Large intestine (tissue), 12 donors: Measurements from ENCODE around the gene ZSCAN18. TPM values are rescaled to one million over a fixed set of nuclear protein-coding genes. Genes with fewer than 3 reads are reported as not detected.
"Not testable (repeated sequence)": the region's sequence is repeated elsewhere in the genome, so short reads cannot be mapped to it uniquely, and the experiment has no call there.

ENCODE experiments used
- DNase-seq, 2 donors: peaks; one replicate each; pipeline versions ENCODE4 v3.0.0 to v3.0.0-alpha.2; 2013
- H3K27ac ChIP-seq: one replicate; pipeline ENCODE4 v1.5.1; 2013; ENCODE audit warnings: low read length
- H3K27me3 ChIP-seq: 2 replicates; pipeline ENCODE4 v1.6.1; 2013; ENCODE audit warnings: low read length; ENCODE audit not compliant: control insufficient read depth, insufficient read depth
- H3K36me3 ChIP-seq: 2 replicates; pipeline ENCODE4 v1.6.1; 2013; ENCODE audit warnings: low read length; ENCODE audit not compliant: control insufficient read depth, insufficient read depth
- H3K4me1 ChIP-seq: one replicate; pipeline ENCODE4 v1.6.1; 2013; ENCODE audit warnings: low read length; ENCODE audit not compliant: control insufficient read depth, insufficient read depth
- H3K4me3 ChIP-seq: one replicate; pipeline ENCODE4 v1.5.1; 2013; ENCODE audit warnings: low read length
- H3K9me3 ChIP-seq: one replicate; pipeline ENCODE4 v1.6.1; 2013; ENCODE audit warnings: mild to moderate bottlenecking, low read depth, low read length, moderate library complexity; ENCODE audit not compliant: control insufficient read depth
- WGBS: methylation state at CpG from one replicate; pipeline ENCODE4 v1.1.5; 2013; ENCODE audit warnings: low lambda C conversion rate; ENCODE audit not compliant: insufficient coverage; 5-methylcytosine and 5-hydroxymethylcytosine counted together
- long read RNA-seq, 11 donors: transcript quantifications; one replicate each; lab custom pipeline, GENCODE V29; 2026
- polyA plus RNA-seq: library from polyadenylated mRNA; unstranded; fragments of 120-200 nt; gene quantifications from one replicate; pipeline ENCODE4 v1.2.1, GENCODE V29; 2013

ZSCAN18 gene, protein sequence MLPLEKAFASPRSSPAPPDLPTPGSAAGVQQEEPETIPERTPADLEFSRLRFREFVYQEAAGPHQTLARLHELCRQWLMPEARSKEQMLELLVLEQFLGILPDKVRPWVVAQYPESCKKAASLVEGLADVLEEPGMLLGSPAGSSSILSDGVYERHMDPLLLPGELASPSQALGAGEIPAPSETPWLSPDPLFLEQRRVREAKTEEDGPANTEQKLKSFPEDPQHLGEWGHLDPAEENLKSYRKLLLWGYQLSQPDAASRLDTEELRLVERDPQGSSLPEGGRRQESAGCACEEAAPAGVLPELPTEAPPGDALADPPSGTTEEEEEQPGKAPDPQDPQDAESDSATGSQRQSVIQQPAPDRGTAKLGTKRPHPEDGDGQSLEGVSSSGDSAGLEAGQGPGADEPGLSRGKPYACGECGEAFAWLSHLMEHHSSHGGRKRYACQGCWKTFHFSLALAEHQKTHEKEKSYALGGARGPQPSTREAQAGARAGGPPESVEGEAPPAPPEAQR
- polyA plus RNA-seq = 67.9 TPM
- long read RNA-seq, donor 1, full-length matches to known transcripts = 9 of 9 reads
- long read RNA-seq, donor 1, partial matches to known transcripts = 0 of 9 reads
- long read RNA-seq, donor 1, other reads (novel, unspliced or antisense) = 0 of 9 reads
- long read RNA-seq, donor 2, full-length matches to known transcripts = 12 of 12 reads
- long read RNA-seq, donor 2, partial matches to known transcripts = 0 of 12 reads
- long read RNA-seq, donor 2, other reads (novel, unspliced or antisense) = 0 of 12 reads
- long read RNA-seq, donor 3, full-length matches to known transcripts = 22 of 28 reads
- long read RNA-seq, donor 3, partial matches to known transcripts = 6 of 28 reads
- long read RNA-seq, donor 3, other reads (novel, unspliced or antisense) = 0 of 28 reads
- long read RNA-seq, donor 4, partial matches to known transcripts = 0 of 1 reads
- long read RNA-seq, donor 4, other reads (novel, unspliced or antisense) = 0 of 1 reads
- long read RNA-seq, donor 5, full-length matches to known transcripts = 9 of 9 reads
- long read RNA-seq, donor 5, partial matches to known transcripts = 0 of 9 reads
- long read RNA-seq, donor 5, other reads (novel, unspliced or antisense) = 0 of 9 reads
- long read RNA-seq, donor 6, full-length matches to known transcripts = 16 of 16 reads
- long read RNA-seq, donor 6, partial matches to known transcripts = 0 of 16 reads
- long read RNA-seq, donor 6, other reads (novel, unspliced or antisense) = 0 of 16 reads
- long read RNA-seq, donor 7, partial matches to known transcripts = 0 of 7 reads
- long read RNA-seq, donor 7, other reads (novel, unspliced or antisense) = 0 of 7 reads
- long read RNA-seq, donor 8, full-length matches to known transcripts = 9 of 9 reads
- long read RNA-seq, donor 8, partial matches to known transcripts = 0 of 9 reads
- long read RNA-seq, donor 8, other reads (novel, unspliced or antisense) = 0 of 9 reads
- long read RNA-seq, donor 9, full-length matches to known transcripts = 8 of 8 reads
- long read RNA-seq, donor 9, partial matches to known transcripts = 0 of 8 reads
- long read RNA-seq, donor 9, other reads (novel, unspliced or antisense) = 0 of 8 reads
- long read RNA-seq, donor 10, transcript ZSCAN18-217 (7 exons, 2,190 nt) = major isoform, 10 of 25 reads
- long read RNA-seq, donor 10, partial matches to known transcripts = 5 of 25 reads
- long read RNA-seq, donor 10, other reads (novel, unspliced or antisense) = 5 of 25 reads
- long read RNA-seq, donor 11, partial matches to known transcripts = 27 of 33 reads
- long read RNA-seq, donor 11, other reads (novel, unspliced or antisense) = 0 of 33 reads

DNA sequence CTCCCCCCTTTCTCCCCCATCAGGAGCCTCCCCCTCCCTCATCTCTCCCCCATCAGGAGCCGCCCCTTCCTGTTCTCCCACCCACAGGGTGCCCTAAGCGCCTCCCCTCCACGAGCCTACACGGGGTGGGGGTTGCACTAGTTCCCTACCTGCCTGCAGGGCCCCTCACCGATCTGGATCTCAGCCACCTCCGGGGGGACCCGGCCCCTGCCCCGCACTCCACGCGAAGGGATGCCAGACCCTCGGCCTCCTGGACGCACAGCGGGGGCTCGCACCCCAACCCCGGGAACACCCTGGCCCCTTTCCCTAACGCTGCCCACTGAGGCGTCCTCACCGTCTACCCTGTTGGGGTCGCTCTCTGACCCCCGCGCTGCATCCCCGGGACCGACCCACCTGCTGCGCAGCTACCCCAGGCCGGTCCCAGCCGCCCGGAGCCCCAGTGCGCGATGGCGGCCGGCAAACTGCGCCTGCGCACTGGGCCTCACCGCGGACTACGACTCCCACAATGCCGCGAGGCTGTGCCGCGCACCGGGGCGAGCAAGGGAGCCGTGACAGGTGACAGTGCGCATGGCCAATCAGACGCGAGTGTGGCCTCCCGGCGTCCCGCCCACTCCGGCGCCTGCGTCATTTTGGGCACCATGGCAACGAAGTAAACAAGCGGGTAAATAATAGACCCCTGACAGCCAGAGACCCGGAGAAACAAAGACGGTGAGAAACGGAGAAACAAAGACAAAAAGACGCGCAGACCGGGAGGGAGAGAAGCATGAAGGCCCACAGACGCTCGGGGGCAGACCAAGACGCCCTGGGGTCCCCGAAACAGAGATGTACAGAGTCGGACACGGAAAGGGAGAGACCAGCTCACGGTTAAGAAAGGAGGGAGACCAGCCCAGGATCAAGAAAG, at the start of gene ZSCAN18:
Gene ZSCAN18, minus strand, starts transcription at position 451 of the 901 bp plus-strand sequence. CDS start 7,964 bp downstream, outside the sequence.
- peak; percentile 98 to 99 for DNase-seq
- WGBS = 0% methylated on average over 5 of the region's 67 CpGs
- Histone ChIP-seq H3K4me1 (peaks cover 7% of the 10 kb centered on the region), H3K4me3 (peak within 1 kb of the TSS; percentile 100), H3K36me3 (peaks cover 10% of the 10 kb centered on the region), H3K9me3 (peaks cover 57% of the 10 kb centered on the region), H3K27me3 (no peaks in the 10 kb centered on the region), H3K27ac (peak within 1 kb of the TSS; percentile 93)

- no CpG with 5 or more reads among the region's 28 CpGs for WGBS
- not testable (repeated sequence) for DNase-seq
Measured at GRCh38 chr19:58147475-58147874, 49.4 kb upstream of the ZSCAN18 start.

DNA sequence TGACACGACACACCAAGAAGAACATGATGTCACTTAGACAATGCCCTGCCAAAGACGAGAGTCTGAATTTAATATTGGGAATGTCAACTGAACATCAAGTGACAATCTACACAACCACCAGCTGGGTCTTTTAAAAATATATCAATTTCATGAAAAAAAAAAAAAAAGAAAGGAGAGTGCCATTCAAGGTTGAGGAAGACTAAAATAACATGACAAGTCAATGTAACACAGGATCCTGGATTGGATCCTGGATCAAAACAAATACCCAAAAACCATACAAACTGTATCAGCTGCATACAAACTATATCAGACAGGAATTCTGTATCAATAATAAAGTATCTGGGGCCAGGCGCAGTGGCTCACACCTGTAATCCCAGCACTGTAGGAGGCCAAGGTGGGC, 47.8 kb upstream of the ZSCAN18 start:
- no peak for DNase-seq

More at GRCh38 chr19:58147475-58147874, 49.4 kb upstream of the ZSCAN18 start:
- not testable (repeated sequence) for H3K4me1 ChIP-seq, H3K4me3 ChIP-seq, H3K27ac ChIP-seq, H3K27me3 ChIP-seq, H3K36me3 ChIP-seq
- H3K9me3 ChIP-seq = peaks cover 40% of the 10 kb centered on the region

GRCh38 chr19:58134244-58134643, 36.2 kb upstream of the ZSCAN18 start:
- 100% methylated on average over 1 of the region's 1 CpG for WGBS
- peaks cover 52% of the 10 kb centered on the region for H3K36me3 ChIP-seq
- no peak overlapping the region for H3K4me3 ChIP-seq
- DNase-seq = no peak
- H3K4me1 ChIP-seq = no peaks in the 10 kb centered on the region
- H3K9me3 ChIP-seq = peaks cover 80% of the 10 kb centered on the region
- H3K27me3 ChIP-seq = no peaks in the 10 kb centered on the region
- H3K27ac ChIP-seq = no peak overlapping the region

More for the DNA sequence above, 47.8 kb upstream of the ZSCAN18 start:
- Histone ChIP-seq H3K27me3 (no peaks in the 10 kb centered on the region), H3K4me1 (no peaks in the 10 kb centered on the region), H3K27ac (no peak overlapping the region), H3K9me3 (peaks cover 50% of the 10 kb centered on the region), H3K4me3 (no peak overlapping the region), H3K36me3 (peaks cover 21% of the 10 kb centered on the region)
- WGBS = no CpG with 5 or more reads among the region's 3 CpGs

GRCh38 chr19:58129284-58129683, 31.3 kb upstream of the ZSCAN18 start:
- peaks cover 87% of the 10 kb centered on the region for H3K9me3 ChIP-seq
- no peak overlapping the region for H3K4me3 ChIP-seq
- no peaks in the 10 kb centered on the region for H3K27me3 ChIP-seq
- no peaks in the 10 kb centered on the region for H3K4me1 ChIP-seq
- no peak overlapping the region for H3K27ac ChIP-seq
- no peak for DNase-seq
- H3K36me3 ChIP-seq = peaks cover 49% of the 10 kb centered on the region
- 100% methylated on average over 2 of the region's 3 CpGs for WGBS

- Histone ChIP-seq H3K4me1 (no peaks in the 10 kb centered on the region), H3K27ac (no peak overlapping the region), H3K9me3 (peaks cover 89% of the 10 kb centered on the region), H3K36me3 (peaks cover 42% of the 10 kb centered on the region), H3K27me3 (no peaks in the 10 kb centered on the region), H3K4me3 (no peak overlapping the region)
- no CpG with 5 or more reads among the region's 12 CpGs for WGBS
- DNase-seq = no peak
Measured at GRCh38 chr19:58128041-58128685, 30.1 kb upstream of the ZSCAN18 start.

- no peak overlapping the region for H3K4me3 ChIP-seq
- H3K36me3 ChIP-seq = peaks cover 9% of the 10 kb centered on the region
- no peak for DNase-seq
- H3K9me3 ChIP-seq = peaks cover 57% of the 10 kb centered on the region
- H3K27ac ChIP-seq = no peak overlapping the region
- WGBS = no CpG with 5 or more reads among the region's 5 CpGs
- H3K27me3 ChIP-seq = no peaks in the 10 kb centered on the region
- no peaks in the 10 kb centered on the region for H3K4me1 ChIP-seq
Measured at GRCh38 chr19:58123354-58123753, 25.3 kb upstream of the ZSCAN18 start.

DNA sequence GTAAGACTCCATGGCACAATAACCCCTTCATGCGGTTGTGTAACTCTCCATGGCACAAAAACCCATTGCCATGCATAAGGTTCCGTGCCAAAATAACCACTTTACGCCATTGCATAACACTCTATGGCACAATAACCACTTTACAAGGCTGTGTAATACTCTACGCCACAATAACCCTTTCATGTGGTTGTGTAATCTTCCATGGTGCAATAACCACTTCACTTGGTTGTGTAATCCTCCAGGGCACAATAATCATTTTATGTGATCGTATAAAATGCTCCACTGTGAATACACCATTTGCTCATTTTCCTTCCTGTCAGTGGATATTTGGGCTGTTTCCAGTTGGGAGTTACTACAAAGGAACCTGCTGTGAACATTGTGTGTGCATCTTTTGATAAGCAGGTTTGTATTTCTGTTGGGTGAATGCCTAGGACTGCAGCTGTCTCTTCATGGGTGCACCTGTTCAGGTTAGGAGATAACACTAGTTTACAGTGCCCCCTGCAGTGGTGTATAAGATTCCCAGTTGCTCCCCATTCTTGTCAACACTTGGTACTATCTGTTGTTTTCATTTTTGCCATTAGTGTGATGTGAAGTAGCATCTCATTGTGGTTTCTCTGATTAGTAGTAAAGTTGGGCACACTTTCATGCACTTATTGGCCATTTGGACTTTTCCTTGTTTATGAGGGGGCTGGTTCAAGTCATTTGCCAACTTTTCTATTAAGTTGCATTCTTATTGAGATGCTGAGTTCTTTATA, 21.1 kb upstream of the ZSCAN18 start:
- Histone ChIP-seq H3K4me3 (no peak overlapping the region), H3K4me1 (no peaks in the 10 kb centered on the region), H3K36me3 (no peaks in the 10 kb centered on the region), H3K27me3 (peaks cover 6% of the 10 kb centered on the region), H3K9me3 (peaks cover 44% of the 10 kb centered on the region), H3K27ac (no peak overlapping the region)
- 43% methylated on average over 1 of the region's 5 CpGs for WGBS
- no peak for DNase-seq
